HepG2 (cell line): ENCODE measurements around the gene C1orf21. TPM values are rescaled to one million over a fixed set of nuclear protein-coding genes. Genes with fewer than 3 reads are reported as not detected.

ENCODE experiments used
- ATAC-seq: fragments of 200-7000 bp; cut with Tn5 transposase; 3 replicates; pipeline ENCODE4 v1.9.1; 2020; ENCODE audit warnings: mild to moderate bottlenecking, moderate library complexity
- BruUV-seq: library from RNA; stranded (reverse); fragments of 400-500 nt; replicated peaks from 2 replicates; lab custom pipeline; 2021; lab: Mats Ljungman, UMichigan
- CTCF ChIA-PET: fragments of 300-600 bp; formaldehyde crosslinking; extraction: SDS; loops from one replicate; lab custom pipeline; 2021; ENCODE audit warnings: low total read pairs, inconsistent platforms, low intra/inter-chr PET ratio; lab: Yijun Ruan, JAX
- POLR2A ChIA-PET: fragments of 350-600 bp; sonication (Branson Sonifier 250); formaldehyde crosslinking; loops from one replicate; lab custom pipeline; 2020; ENCODE audit warnings: antibody characterized with exemption, inconsistent platforms; lab: Yijun Ruan, JAX
- DNase-seq: peaks from one replicate; pipeline ENCODE4 v3.0.0-alpha.2; 2015; ENCODE audit warnings: low spot score
- FAIRE-seq: peaks from 3 replicates; lab custom pipeline; 2011; peaks lifted over from hg19 to GRCh38; lab: Jason Lieb, UNC
- H2AFZ ChIP-seq: one replicate; pipeline ENCODE4 v1.6.1; 2011; ENCODE audit warnings: low read length, inconsistent platforms
- H3K27ac ChIP-seq: fragments of 300-600 bp; 3 replicates; pipeline ENCODE4 v1.8.0; 2011; ENCODE audit warnings: mixed run types, mild to moderate bottlenecking, mixed read lengths, low read length, inconsistent platforms; ENCODE audit not compliant: insufficient read depth; ENCODE audit errors: extremely low read length
- H3K27me3 ChIP-seq, 2 experiments: fragments of 200-600 bp in 1 of 2; 2 replicates in 1 of 2; 3 replicates in 1 of 2; pipeline versions ENCODE4 v1.6.0 to v1.8.0; 2011; ENCODE audit warnings: low read length in 2 of 2, mild to moderate bottlenecking in 2 of 2, moderate library complexity in 2 of 2, inconsistent platforms in 1 of 2; ENCODE audit not compliant: insufficient read depth in 2 of 2, control insufficient read depth in 1 of 2
- H3K36me3 ChIP-seq, 2 experiments: fragments of 200-600 bp in 1 of 2; replicated peaks in 1 of 2; 2 replicates in 1 of 2; 3 replicates in 1 of 2; pipeline versions ENCODE4 v1.5.1 to v1.8.0; 2011; ENCODE audit warnings: low read length in 2 of 2, inconsistent platforms in 1 of 2; ENCODE audit not compliant: insufficient read depth in 2 of 2, control insufficient read depth in 1 of 2
- H3K4me1 ChIP-seq: 2 replicates; pipeline ENCODE4 v1.5.1; 2012; ENCODE audit warnings: low read length, inconsistent platforms; ENCODE audit not compliant: insufficient read depth
- H3K4me2 ChIP-seq: 2 replicates; pipeline ENCODE4 v1.6.0; 2011; ENCODE audit warnings: low read depth, low read length, inconsistent platforms
- H3K4me3 ChIP-seq, 3 experiments: fragments of 200-600 bp in 1 of 3; sonication (generic), shearing (Covaris generic) in 1 of 3; replicated peaks in 1 of 3; 2 replicates each; pipeline ENCODE4 v1.5.1; 2011 to 2016; ENCODE audit warnings: low read length in 3 of 3, inconsistent platforms in 2 of 3, low read depth in 2 of 3, mild to moderate bottlenecking in 2 of 3, control low read depth in 1 of 3, mixed read lengths in 1 of 3; ENCODE audit not compliant: insufficient read depth in 1 of 3
- H3K79me2 ChIP-seq: one replicate; pipeline ENCODE4 v1.6.1; 2011; ENCODE audit warnings: low read length, inconsistent platforms; ENCODE audit not compliant: insufficient read depth
- H3K9ac ChIP-seq: 2 replicates; pipeline ENCODE4 v1.6.0; 2011; ENCODE audit warnings: mild to moderate bottlenecking, low read depth, low read length, inconsistent platforms; ENCODE audit not compliant: insufficient read depth
- H3K9me3 ChIP-seq: 2 replicates; pipeline ENCODE4 v1.5.1; 2012; ENCODE audit warnings: mild to moderate bottlenecking, low read length
- H4K20me1 ChIP-seq: 2 replicates; pipeline ENCODE4 v1.6.0; 2011; ENCODE audit warnings: inconsistent platforms, mild to moderate bottlenecking, low read length, moderate library complexity; ENCODE audit not compliant: insufficient read depth
- CSRNP2 ChIP-seq: sonication (generic); formaldehyde crosslinking; conservative IDR thresholded peaks from 2 replicates; pipeline ENCODE4 v1.8.0; 2022; ENCODE audit warnings: low read depth, missing genetic modification reagents
- HES4 ChIP-seq: sonication (generic); formaldehyde crosslinking; IDR thresholded peaks from 2 replicates; pipeline ENCODE4 v1.9.0; 2021; ENCODE audit warnings: mild to moderate bottlenecking, missing genetic modification reagents, borderline replicate concordance
- KMT2A ChIP-seq: sonication (generic); formaldehyde crosslinking; IDR thresholded peaks from 2 replicates; pipeline ENCODE4 v1.4.0; 2020; ENCODE audit warnings: missing genetic modification reagents
- MTA1 ChIP-seq: sonication (generic); formaldehyde crosslinking; IDR thresholded peaks from 2 replicates; pipeline ENCODE4 v1.4.0; 2020; ENCODE audit warnings: missing genetic modification reagents, mild to moderate bottlenecking, borderline replicate concordance
- RAD21 ChIP-seq: fragments of 450-650 bp; formaldehyde crosslinking; IDR thresholded peaks from 2 replicates; pipeline ENCODE4 v1.5.0; 2020; ENCODE audit warnings: mild to moderate bottlenecking
- SALL2 ChIP-seq: sonication (generic); formaldehyde crosslinking; IDR thresholded peaks from 2 replicates; pipeline ENCODE4 v1.8.1; 2023; ENCODE audit warnings: mild to moderate bottlenecking, missing genetic modification reagents, inconsistent platforms
- SMAD9 ChIP-seq: sonication (generic); formaldehyde crosslinking; IDR thresholded peaks from 2 replicates; pipeline ENCODE4 v1.5.1; 2020; ENCODE audit warnings: mild to moderate bottlenecking, missing genetic modification reagents
- TOE1 ChIP-seq: sonication (generic); formaldehyde crosslinking; IDR thresholded peaks from 2 replicates; pipeline ENCODE4 v1.4.0; 2020; ENCODE audit warnings: mild to moderate bottlenecking, missing genetic modification reagents
- XBP1 ChIP-seq: sonication (generic); formaldehyde crosslinking; IDR thresholded peaks from 2 replicates; pipeline ENCODE4 v1.5.0; 2020; ENCODE audit warnings: missing genetic modification reagents
- ZFP36 ChIP-seq: fragments of 150-350 bp; IDR thresholded peaks from 2 replicates; pipeline ENCODE4 v1.6.1; 2018; ENCODE audit warnings: borderline replicate concordance, low read length, low read depth; ENCODE audit not compliant: partially characterized antibody
- ZFP82 ChIP-seq: sonication (generic); formaldehyde crosslinking; IDR thresholded peaks from 2 replicates; pipeline ENCODE4 v1.5.1; 2020; ENCODE audit warnings: mild to moderate bottlenecking, missing genetic modification reagents, borderline replicate concordance
- ZFYVE20 ChIP-seq: sonication (generic); formaldehyde crosslinking; IDR thresholded peaks from 2 replicates; pipeline ENCODE4 v1.8.0; 2023; ENCODE audit warnings: low read depth, mild to moderate bottlenecking, moderate library complexity, missing genetic modification reagents, borderline replicate concordance
- ZNF136 ChIP-seq: sonication (generic); formaldehyde crosslinking; IDR thresholded peaks from 2 replicates; pipeline ENCODE4 v1.8.1; 2022; ENCODE audit warnings: low read depth, mild to moderate bottlenecking, moderate library complexity, missing genetic modification reagents
- ZNF18 ChIP-seq: sonication (generic); formaldehyde crosslinking; IDR thresholded peaks from 2 replicates; pipeline ENCODE4 v1.8.0; 2022; ENCODE audit warnings: mild to moderate bottlenecking, missing genetic modification reagents; ENCODE audit not compliant: insufficient replicate concordance
- ZNF3 ChIP-seq: IDR thresholded peaks from 2 replicates; pipeline ENCODE4 v1.7.0; 2017; ENCODE audit warnings: inconsistent platforms
- ZNF513 ChIP-seq: sonication (generic); formaldehyde crosslinking; conservative IDR thresholded peaks from 2 replicates; pipeline ENCODE4 v1.5.0; 2020; ENCODE audit warnings: missing genetic modification reagents
- ZNF670 ChIP-seq: sonication (generic); formaldehyde crosslinking; IDR thresholded peaks from 2 replicates; pipeline ENCODE4 v1.8.0; 2022; ENCODE audit warnings: mild to moderate bottlenecking, missing genetic modification reagents, borderline replicate concordance
- ZNF703 ChIP-seq: sonication (generic); formaldehyde crosslinking; IDR thresholded peaks from 2 replicates; pipeline ENCODE4 v1.5.1; 2020; ENCODE audit warnings: missing genetic modification reagents, mild to moderate bottlenecking, moderate library complexity, borderline replicate concordance
- ZNF768 ChIP-seq: sonication (generic); formaldehyde crosslinking; IDR thresholded peaks from 2 replicates; pipeline ENCODE4 v1.4.0; 2020; ENCODE audit warnings: missing genetic modification reagents
- WGBS: methylation state at CpG from one replicate; pipeline ENCODE4 v1.1.6; 2017; ENCODE audit warnings: low lambda C conversion rate; 5-methylcytosine and 5-hydroxymethylcytosine counted together
- in situ Hi-C: cut with HindIII; loops from 2 replicates; pipeline ENCODE4 v1.10.0; 2017; ENCODE audit warnings: low pct_unique_long_range_greater_than_20kb; ENCODE audit not compliant: extremely low pct_ligation_motif_present
- intact Hi-C: fragments of 100-400 bp; cut with micrococcal nuclease; formaldehyde crosslinking; loops from one replicate; pipeline ENCODE4 v1.10.0; 2022; ENCODE audit not compliant: unreplicated experiment
- polyA plus RNA-seq, 8 experiments: library from polyadenylated mRNA; depleted of rRNA in 3 of 8; stranded (reverse) in 7 of 8; unstranded in 1 of 8; fragments of >200 nt; fragmentation: Illumina TruSeq in 4 of 8; extraction: Trizol in 4 of 8; gene quantifications; 2 replicates each; pipeline versions ENCODE4 v1.2.1 to v1.2.3, GENCODE V29; 2011 to 2016; ENCODE audit warnings: low read depth in 4 of 8, missing spikeins in 1 of 8, mixed read lengths in 1 of 8; ENCODE audit not compliant: insufficient read depth in 1 of 8
- total RNA-seq, 5 experiments: library from RNA; depleted of rRNA; stranded (reverse); fragments of >200 nt; fragmentation: Illumina TruSeq; extraction: Trizol; gene quantifications; 2 replicates each; pipeline ENCODE4 v1.2.3, GENCODE V29; 2016; ENCODE audit warnings: low read depth in 1 of 5

C1orf21 gene
- total and polyA plus RNA-seq, 2 of the 13 experiments (the other 11 are each of a cell fraction or from before 2014, with no cell fraction given): not detected

GRCh38 chr1:184462990-184463389 lies 76.2 kb downstream of the C1orf21 start (continued):
- TF ChIP-seq SMAD9 (CRISPR knock-in tag) (no peak), ZFP82 (CRISPR knock-in tag) (no peak), ZNF136 (CRISPR knock-in tag) (no peak), RAD21 (CRISPR knock-in tag) (no peak), XBP1 (CRISPR knock-in tag) (no peak), ZNF3 (CRISPR knock-in tag) (no peak), CSRNP2 (CRISPR knock-in tag) (no peak), MTA1 (CRISPR knock-in tag) (no peak), ZFP36 (no peak), ZNF768 (CRISPR knock-in tag) (no peak)

GRCh38 chr1:184463680-184464079 lies 76.9 kb downstream of the C1orf21 start:
- in situ Hi-C loops: no loop called here
- H3K27ac ChIP-seq: no peak overlapping the region
- WGBS: 3% methylated on average over 1 of the region's 1 CpG
- H3K79me2 ChIP-seq: no peaks in the 10 kb centered on the region
- no peaks in the 10 kb centered on the region for H4K20me1 ChIP-seq
- ChIA-PET CTCF (no interaction called here), POLR2A (no interaction called here)
- TF ChIP-seq KMT2A (no peak), HES4 (CRISPR knock-in tag) (no peak), SALL2 (CRISPR knock-in tag) (no peak), ZNF703 (no peak), ZNF670 (no peak), ZNF18 (no peak), ZFYVE20 (CRISPR knock-in tag) (no peak), TOE1 (CRISPR knock-in tag) (no peak), ZNF513 (CRISPR knock-in tag) (no peak)
- FAIRE-seq: no peak
- no peaks in the 10 kb centered on the region for H3K27me3 ChIP-seq
- no peak overlapping the region for H2AFZ ChIP-seq
- no peak overlapping the region for H3K4me2 ChIP-seq
- DNase-seq: no peak
- H3K4me3 ChIP-seq: no peak overlapping the region
- H3K4me1 ChIP-seq: no peaks in the 10 kb centered on the region
- no peaks in the 10 kb centered on the region for H3K9me3 ChIP-seq
- no peaks in the 10 kb centered on the region for H3K36me3 ChIP-seq
- ATAC-seq: no peak
- H3K9ac ChIP-seq: no peak overlapping the region
- BruUV-seq: no TSS peak
- intact Hi-C loops: no loop called here
